Epithelial cell of esophagus (primary cell): ENCODE data around the gene FSCN2.

Experiments used
- DNase-seq: peaks from one replicate; pipeline ENCODE4 v3.0.0; 2010; ENCODE audit warnings: low read depth
- H3K4me3 ChIP-seq: 2 replicates; pipeline ENCODE4 v1.5.1; 2011; ENCODE audit warnings: mild to moderate bottlenecking, low read length, control low read depth
- CTCF ChIP-seq: IDR thresholded peaks from 2 replicates; pipeline ENCODE4 v1.5.1; 2011; ENCODE audit warnings: low read depth, mild to moderate bottlenecking, low read length, control low read depth, inconsistent platforms; ENCODE audit not compliant: insufficient read depth; ENCODE audit errors: missing control alignments

FSCN2 gene

DNA sequence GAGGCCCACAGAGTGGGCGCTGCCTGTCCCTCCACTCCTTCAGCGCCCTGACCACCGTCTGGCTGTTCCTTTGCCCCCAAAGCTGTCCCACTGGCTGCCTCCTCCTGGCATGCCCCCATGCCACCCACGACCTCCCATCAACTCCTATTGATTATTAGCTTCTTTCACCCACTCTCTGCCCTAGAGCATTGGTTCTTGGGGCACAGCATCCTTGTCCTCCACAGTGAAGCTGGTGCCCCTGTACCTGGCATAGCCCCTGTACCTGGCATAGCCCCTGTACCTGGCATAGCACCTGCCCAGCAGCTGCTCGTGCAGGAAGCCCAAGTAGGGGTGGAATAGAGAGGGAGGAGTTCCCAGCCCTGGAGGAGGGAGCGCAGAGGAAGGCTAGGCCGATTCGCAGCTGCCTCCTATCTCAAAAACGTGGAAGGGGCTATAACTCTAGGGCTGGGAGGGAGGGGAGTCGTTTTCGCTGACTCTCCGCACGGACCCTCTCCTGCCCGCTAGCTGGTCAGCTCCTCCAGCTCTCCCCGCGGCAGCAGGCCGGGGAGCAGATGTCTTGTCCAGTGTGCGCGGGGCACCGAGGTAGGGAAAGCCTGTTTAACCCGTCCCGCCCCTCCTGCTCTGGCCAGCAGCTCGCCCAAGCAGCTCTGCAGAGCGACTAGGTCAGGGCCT, 9.9 kb upstream of the FSCN2 start:
- no peak for TF ChIP-seq CTCF
- no peak overlapping the region for H3K4me3 ChIP-seq
- DNase-seq, result no peak

DNA sequence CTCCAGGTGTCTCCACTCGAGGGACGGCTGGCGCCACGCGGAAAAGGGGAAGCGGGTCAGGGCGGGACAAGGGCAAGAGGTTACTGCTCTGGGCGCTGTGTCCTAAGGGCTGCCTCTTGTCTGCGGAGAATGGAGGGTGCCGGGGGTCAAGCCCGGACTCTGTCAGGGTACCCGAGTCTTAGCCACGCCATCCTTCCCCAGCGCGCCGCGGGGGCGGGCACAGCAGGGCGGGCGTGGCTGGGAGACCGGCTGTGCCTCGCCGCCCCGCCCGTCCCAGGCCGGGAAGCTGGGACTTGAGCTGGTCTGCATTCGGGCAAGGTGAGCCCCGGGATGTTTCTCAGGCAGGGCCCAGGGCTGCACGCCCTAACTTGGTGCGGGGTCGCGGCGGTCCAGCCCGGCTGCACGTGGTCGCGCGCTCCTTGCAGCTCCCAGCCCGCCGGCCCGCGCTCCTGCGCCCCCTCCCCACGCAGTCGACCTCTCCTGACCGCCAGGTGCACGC, 9.3 kb upstream of the FSCN2 start:
- peak; percentile 66 for DNase-seq
- no peak for TF ChIP-seq CTCF
- H3K4me3 ChIP-seq, result peak overlapping the region; percentile 25

DNA sequence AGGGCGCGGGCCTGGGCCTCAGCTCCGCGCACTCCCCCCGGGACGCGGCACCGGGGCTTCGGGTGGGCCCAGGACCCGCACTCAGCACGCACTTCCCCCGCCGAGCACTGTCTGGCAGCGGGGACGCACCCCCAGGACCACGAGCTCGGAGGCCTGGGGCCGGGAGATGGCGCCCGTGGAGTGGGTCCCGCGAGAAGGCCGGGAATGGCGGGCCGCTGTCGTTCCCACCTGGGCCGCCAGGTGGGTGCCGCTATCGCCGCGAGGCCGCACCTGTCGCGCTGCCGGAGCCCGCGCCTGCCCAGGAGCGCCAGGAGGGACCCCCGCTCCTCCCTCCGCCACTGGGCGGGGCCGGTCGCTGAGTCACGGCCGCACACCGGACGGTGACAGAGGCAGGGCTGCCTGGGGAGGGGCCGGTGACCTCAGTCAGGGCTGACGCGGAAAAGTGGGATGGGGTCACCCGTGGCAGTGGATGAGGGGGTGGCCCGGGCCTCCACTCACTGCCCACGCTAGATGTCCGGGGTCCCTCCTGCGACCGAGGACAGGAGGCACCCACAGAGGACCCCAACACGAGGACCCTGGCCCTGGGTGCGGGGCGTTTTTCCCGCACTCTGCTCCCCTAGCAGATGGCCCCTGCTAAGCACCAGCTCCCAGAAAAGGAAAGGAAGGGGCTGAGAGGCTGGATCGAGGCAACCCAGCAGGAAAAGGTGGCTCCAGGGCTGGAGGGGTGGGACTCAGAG, 8.7 kb upstream of the FSCN2 start:
- peak; percentile 28 for TF ChIP-seq CTCF
- H3K4me3 ChIP-seq, result peak overlapping the region; percentile 25
- DNase-seq, result peak; percentile 53

- TF ChIP-seq CTCF, result no peak
- H3K4me3 ChIP-seq, result no peak overlapping the region
- no peak for DNase-seq
Measured at GRCh38 chr17:81520021-81520901, 7.9 kb upstream of the FSCN2 start.

GRCh38 chr17:81522491-81523401, 5.4 kb upstream of the FSCN2 start:
- H3K4me3 ChIP-seq, result no peak overlapping the region
- no peak for DNase-seq
- TF ChIP-seq CTCF, result peak; percentile 24
